ENCODE data around the gene MRE11.

The MRE11 gene

GRCh38 chr11:94486068-94486467, 7.6 kb downstream of the MRE11 start:
- Histone ChIP-seq H3K36me3 (peaks cover 87 to 97% (median 96%) of the 10 kb centered on the region in 11 experiments), H3K4me1 (peaks cover 0 to 6% (median 0%) of the 10 kb centered on the region in 10 experiments; a peak in 2 of 20 replicates), H3K4me3 (no peak overlapping the region), H3K9me3 (replicated peaks in 1 of 11) (peaks cover 0 to 16% (median 6%) of the 10 kb centered on the region in 11 experiments; a peak in 8 of 22 replicates), H3K27me3 (no peaks in the 10 kb centered on the region), H3K4me2 (no peak overlapping the region), H4K20me1 (no peaks in the 10 kb centered on the region), H3K27ac (no peak overlapping the region), H3K9ac (no peak overlapping the region)
- no peak for TF ChIP-seq Cebpa-rat (IDR thresholded peaks at IDR 0.05)

DNA sequence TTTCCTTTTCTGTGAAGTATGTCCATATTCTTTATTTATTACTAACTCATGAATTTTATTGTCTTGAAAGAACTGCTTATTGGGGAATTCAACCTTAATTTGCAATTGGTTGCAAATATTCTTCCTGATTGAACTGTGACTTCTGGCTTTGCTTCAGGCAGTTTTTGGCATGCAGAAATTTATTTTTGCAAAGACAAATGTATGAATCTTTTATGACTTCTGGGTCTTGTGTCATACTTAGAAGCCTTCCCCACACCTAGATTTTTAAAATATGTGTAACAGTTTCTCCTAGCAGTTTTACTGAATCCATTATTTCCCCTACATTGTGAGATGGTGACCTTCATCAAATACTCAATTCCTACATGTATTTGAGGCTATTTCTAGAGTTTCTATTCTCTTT, 12.3 kb downstream of the MRE11 start:
- Histone ChIP-seq H3K9ac (no peak overlapping the region), H3K27me3 (no peaks in the 10 kb centered on the region), H4K20me1 (no peaks in the 10 kb centered on the region), H3K9me3 (replicated peaks in 1 of 11) (0 out of 22 replicates have a peak, but pooled peaks cover 0 to 5% (median 0%) of the 10 kb centered on the region in 11 experiments), H3K4me1 (peaks cover 6 to 10% (median 9%) of the 10 kb centered on the region in 10 experiments; a peak in 18 of 20 replicates), H3K27ac (no peak overlapping the region), H3K4me3 (no peak overlapping the region), H3K4me2 (no peak overlapping the region), H3K36me3 (peaks cover 71 to 100% (median 91%) of the 10 kb centered on the region in 11 experiments)
- no peak for TF ChIP-seq Cebpa-rat (IDR thresholded peaks at IDR 0.05)

GRCh38 chr11:94477624-94478023, 16.0 kb downstream of the MRE11 start:
- H3K9ac ChIP-seq, result 0 out of 22 replicates have a peak overlapping the region, but pooled peaks of 1 of the 11 experiments have one; percentile 26
- no peaks in the 10 kb centered on the region for H3K27me3 ChIP-seq
- no peak overlapping the region for H3K4me3 ChIP-seq
- H4K20me1 ChIP-seq, result peaks cover 0 to 5% (median 0%) of the 10 kb centered on the region in 11 experiments; a peak in 1 of 22 replicates
- no peaks in the 10 kb centered on the region for H3K9me3 ChIP-seq (replicated peaks in 1 of 11)
- H3K4me1 ChIP-seq, result peaks cover 6 to 26% (median 22%) of the 10 kb centered on the region in 10 experiments
- no peak overlapping the region for H3K27ac ChIP-seq
- H3K4me2 ChIP-seq, result peak overlapping the region in 8 of 11 experiments; percentile 10 to 52 (median 36); a peak in 14 of 22 replicates
- TF ChIP-seq Cebpa-rat (IDR thresholded peaks at IDR 0.05), result no peak
- peaks cover 48 to 99% (median 79%) of the 10 kb centered on the region in 11 experiments for H3K36me3 ChIP-seq

DNA sequence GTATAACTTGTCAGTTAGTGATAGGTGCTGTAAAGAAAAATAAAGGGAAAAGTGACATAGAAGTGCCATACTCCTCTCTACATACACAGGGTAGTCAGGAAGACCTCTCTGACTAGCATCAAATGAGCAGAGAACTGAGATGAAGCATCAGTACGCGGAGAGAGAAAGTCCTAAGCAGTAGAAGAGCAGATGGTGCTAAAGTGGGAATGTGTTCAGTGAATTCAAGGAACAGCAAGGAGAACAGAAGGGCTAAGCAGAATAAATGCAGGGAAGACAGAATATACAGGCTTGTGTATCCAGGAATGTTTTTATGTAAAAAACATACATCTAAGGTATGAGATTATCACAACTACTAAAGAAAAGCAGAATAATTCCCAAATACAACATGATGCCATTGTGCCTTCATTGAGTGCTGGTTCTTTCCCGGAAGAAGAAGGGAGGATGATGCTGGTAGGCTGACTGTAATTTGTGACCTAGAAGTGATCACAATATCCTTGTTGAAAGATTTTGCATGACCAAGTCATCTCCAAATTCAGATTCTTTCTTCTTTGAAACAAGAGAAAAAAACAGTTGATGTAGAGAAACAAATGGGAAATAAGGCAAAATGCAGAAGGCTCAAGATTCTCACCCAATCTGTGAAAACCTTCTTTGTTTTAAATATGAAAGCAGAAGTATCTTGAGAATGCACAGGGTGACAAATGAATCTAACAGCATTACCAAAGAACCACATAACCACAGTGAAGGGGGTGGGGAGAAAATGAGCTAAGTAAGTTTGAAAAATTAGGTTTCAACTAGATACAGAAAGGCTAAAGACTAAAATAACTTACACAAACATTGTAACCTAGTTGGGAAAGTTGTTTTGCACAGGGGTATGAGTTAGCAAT, 20.5 kb downstream of the MRE11 start:
- Histone ChIP-seq H3K9ac (peak overlapping the region in 3 of 11 experiments; percentile 50 to 54 (median 51); a peak in 5 of 22 replicates), H3K4me3 (no peak overlapping the region), H3K9me3 (replicated peaks in 1 of 11) (no peaks in the 10 kb centered on the region), H3K4me2 (peak overlapping the region in 7 of 11 experiments; percentile 35 to 88 (median 64); a peak in 14 of 22 replicates), H3K4me1 (peaks cover 6 to 38% (median 22%) of the 10 kb centered on the region in 10 experiments), H3K27ac (peak overlapping the region in 7 of 11 experiments; percentile 25 to 78 (median 58); a peak in 12 of 22 replicates), H3K36me3 (peaks cover 25 to 99% (median 75%) of the 10 kb centered on the region in 11 experiments; a peak in 21 of 22 replicates), H4K20me1 (peaks cover 0 to 5% (median 0%) of the 10 kb centered on the region in 11 experiments; a peak in 1 of 22 replicates), H3K27me3 (no peaks in the 10 kb centered on the region)
- TF ChIP-seq Cebpa-rat (IDR thresholded peaks at IDR 0.05), result no peak

DNA sequence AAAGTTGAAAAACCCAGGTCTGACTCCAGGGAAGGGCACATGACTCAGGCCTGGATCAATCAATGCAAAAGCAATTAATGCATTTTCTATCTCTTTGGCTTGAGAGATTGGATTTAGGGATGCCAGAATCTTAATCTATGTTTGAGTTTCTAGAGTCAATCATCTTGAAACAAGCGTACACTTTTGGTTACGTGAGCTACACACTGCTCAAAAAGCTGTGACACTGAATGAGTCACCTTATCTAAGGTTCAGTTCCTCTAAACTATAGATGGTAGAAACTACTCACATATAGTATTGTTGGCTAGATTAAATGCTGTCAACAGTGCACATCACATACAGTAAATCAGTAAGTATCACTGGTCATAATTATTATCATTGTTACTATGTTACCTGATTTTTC, 24.2 kb downstream of the MRE11 start:
- H4K20me1 ChIP-seq, result peaks cover 0 to 5% (median 0%) of the 10 kb centered on the region in 11 experiments; a peak in 1 of 22 replicates
- no peak overlapping the region for H3K4me3 ChIP-seq
- H3K27ac ChIP-seq, result no peak overlapping the region
- H3K9ac ChIP-seq, result no peak overlapping the region
- H3K4me1 ChIP-seq, result peaks cover 0 to 29% (median 13%) of the 10 kb centered on the region in 10 experiments; a peak in 14 of 20 replicates
- peaks cover 34 to 99% (median 79%) of the 10 kb centered on the region in 11 experiments for H3K36me3 ChIP-seq
- no peaks in the 10 kb centered on the region for H3K9me3 ChIP-seq (replicated peaks in 1 of 11)
- no peak for TF ChIP-seq Cebpa-rat (IDR thresholded peaks at IDR 0.05)
- H3K27me3 ChIP-seq, result no peaks in the 10 kb centered on the region
- H3K4me2 ChIP-seq, result peak overlapping the region in 2 of 11 experiments; percentile 8 to 18; a peak in 3 of 22 replicates

- no peak overlapping the region for H3K9ac ChIP-seq
- H3K4me2 ChIP-seq, result no peak overlapping the region
- peaks cover 0 to 10% (median 0%) of the 10 kb centered on the region in 10 experiments; a peak in 5 of 20 replicates for H3K4me1 ChIP-seq
- H4K20me1 ChIP-seq, result no peaks in the 10 kb centered on the region
- 0 out of 22 replicates have a peak, but pooled peaks cover 0 to 6% (median 0%) of the 10 kb centered on the region in 11 experiments for H3K9me3 ChIP-seq (replicated peaks in 1 of 11)
- H3K36me3 ChIP-seq, result peaks cover 45 to 99% (median 79%) of the 10 kb centered on the region in 11 experiments
- no peak overlapping the region for H3K4me3 ChIP-seq
- H3K27me3 ChIP-seq, result no peaks in the 10 kb centered on the region
- no peak for TF ChIP-seq Cebpa-rat (IDR thresholded peaks at IDR 0.05)
- no peak overlapping the region for H3K27ac ChIP-seq
Observed at GRCh38 chr11:94459576-94459975, 34.1 kb downstream of the MRE11 start.

GRCh38 chr11:94457118-94458029, 36.3 kb downstream of the MRE11 start:
- Histone ChIP-seq H3K27me3 (no peaks in the 10 kb centered on the region), H3K9me3 (replicated peaks in 1 of 11) (peaks cover 0 to 9% (median 4%) of the 10 kb centered on the region in 11 experiments; a peak in 5 of 22 replicates), H3K9ac (no peak overlapping the region), H3K4me3 (no peak overlapping the region), H3K4me2 (peak overlapping the region in 1 of 11 experiments; percentile 9; a peak in 1 of 22 replicates), H3K36me3 (peaks cover 54 to 98% (median 82%) of the 10 kb centered on the region in 11 experiments), H3K27ac (0 out of 22 replicates have a peak overlapping the region, but pooled peaks of 1 of the 11 experiments have one; percentile 2), H3K4me1 (peaks cover 0 to 10% (median 0%) of the 10 kb centered on the region in 10 experiments; a peak in 5 of 20 replicates), H4K20me1 (no peaks in the 10 kb centered on the region)
- no peak for TF ChIP-seq Cebpa-rat (IDR thresholded peaks at IDR 0.05)

DNA sequence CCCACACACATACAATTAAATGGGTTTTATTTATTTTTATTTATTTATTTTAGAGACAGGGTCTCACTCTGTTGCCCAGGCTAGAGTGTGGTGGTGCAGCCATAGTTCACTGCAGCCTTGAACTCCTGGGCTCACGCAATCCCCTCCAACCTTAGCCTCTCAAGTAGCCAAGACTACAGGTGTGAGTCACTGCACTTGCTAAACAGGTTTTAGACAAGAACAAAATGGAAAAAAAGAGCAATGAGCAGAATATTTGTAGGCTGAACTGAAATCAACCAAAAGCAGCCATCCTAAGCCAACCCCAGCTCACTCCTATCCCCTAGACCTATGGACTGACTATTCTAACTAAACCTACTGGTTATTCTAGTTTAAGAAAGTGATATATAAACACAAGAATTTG, 37.8 kb downstream of the MRE11 start:
- Histone ChIP-seq H3K9ac (no peak overlapping the region), H3K27ac (no peak overlapping the region), H3K4me2 (no peak overlapping the region), H4K20me1 (no peaks in the 10 kb centered on the region), H3K36me3 (peaks cover 44 to 83% (median 70%) of the 10 kb centered on the region in 11 experiments), H3K9me3 (replicated peaks in 1 of 11) (peaks cover 0 to 9% (median 4%) of the 10 kb centered on the region in 11 experiments; a peak in 5 of 22 replicates), H3K4me3 (no peak overlapping the region), H3K4me1 (peaks cover 0 to 10% (median 0%) of the 10 kb centered on the region in 10 experiments; a peak in 5 of 20 replicates), H3K27me3 (no peaks in the 10 kb centered on the region)
- TF ChIP-seq Cebpa-rat (IDR thresholded peaks at IDR 0.05), result no peak

All from BLaER1 treated with 17β-estradiol and CSF1 and Interleukin-3, amounts not matched to agents 10 nM and 100 nM (cell line).